ENCODE measurements around the gene LRR1.
A peak's percentile ranks its signal among the peaks of the same experiment; 100 is the strongest.
"Not testable (repeated sequence)": the region's sequence is repeated elsewhere in the genome, so short reads cannot be mapped to it uniquely, and the experiment has no call there.

Gene LRR1, protein sequence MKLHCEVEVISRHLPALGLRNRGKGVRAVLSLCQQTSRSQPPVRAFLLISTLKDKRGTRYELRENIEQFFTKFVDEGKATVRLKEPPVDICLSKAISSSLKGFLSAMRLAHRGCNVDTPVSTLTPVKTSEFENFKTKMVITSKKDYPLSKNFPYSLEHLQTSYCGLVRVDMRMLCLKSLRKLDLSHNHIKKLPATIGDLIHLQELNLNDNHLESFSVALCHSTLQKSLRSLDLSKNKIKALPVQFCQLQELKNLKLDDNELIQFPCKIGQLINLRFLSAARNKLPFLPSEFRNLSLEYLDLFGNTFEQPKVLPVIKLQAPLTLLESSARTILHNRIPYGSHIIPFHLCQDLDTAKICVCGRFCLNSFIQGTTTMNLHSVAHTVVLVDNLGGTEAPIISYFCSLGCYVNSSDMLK
- 19.3 to 21.0 reads per million in 2 experiments for total RNA-seq

DNA sequence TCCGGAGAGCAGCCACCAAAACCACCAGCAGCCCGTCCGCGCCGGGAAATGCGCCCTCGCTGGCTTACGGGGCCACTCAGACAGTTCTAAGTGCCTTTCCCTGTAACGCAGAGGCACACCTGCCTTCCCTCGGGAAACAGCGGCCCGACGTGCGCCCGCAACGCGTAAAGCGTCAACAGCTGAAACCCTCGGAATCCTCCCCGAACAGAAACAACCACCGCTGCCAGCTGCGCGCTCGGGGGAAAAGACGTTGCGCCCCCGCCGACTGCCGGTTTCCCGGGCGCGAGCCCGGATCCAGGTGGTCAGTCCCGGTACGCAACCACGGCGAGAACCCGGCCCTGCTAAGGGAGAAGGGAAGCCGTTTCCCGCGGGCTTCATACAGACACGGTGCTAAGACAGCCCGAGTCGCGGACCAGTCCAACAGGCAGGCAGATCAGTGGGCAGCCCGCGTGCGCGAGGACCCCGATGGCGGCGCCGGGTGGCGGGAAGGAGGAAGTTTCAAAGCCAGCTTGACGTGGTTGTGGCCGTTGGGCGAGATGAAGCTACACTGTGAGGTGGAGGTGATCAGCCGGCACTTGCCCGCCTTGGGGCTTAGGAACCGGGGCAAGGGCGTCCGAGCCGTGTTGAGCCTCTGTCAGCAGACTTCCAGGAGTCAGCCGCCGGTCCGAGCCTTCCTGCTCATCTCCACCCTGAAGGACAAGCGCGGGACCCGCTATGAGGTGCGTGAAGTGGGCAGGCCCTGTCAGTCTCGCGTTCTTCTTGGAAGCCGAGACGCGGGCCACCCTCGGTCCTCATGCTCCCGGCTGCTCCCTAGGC, at the start of gene LRR1:
Gene LRR1 (plus strand): TSS at position 456 of the 816 bp plus-strand sequence. CDS start 81 bp downstream, at position 537.
- peak; percentile 67 for DNase-seq (ENCODE audit: low read depth)

DNA sequence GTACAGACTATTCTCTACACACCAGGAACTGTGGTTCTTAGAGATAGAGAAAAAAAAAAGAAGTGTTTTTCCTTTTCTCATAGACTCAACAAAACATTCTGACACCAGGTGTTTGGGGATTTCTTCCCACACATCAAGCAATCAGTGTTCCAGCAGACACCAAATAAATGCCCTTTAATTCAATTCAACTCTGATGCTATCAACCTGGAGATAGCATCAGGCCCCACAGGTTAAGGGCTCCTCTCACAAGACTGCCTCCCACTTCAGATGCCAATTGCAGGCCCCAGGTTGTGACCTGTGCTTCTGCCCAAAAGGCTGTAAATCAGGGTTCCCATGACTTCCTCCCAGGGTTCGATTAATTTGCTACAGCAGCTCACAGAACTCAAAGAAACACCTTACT, 49.3 kb upstream of the LRR1 start:
- DNase-seq (ENCODE audit: low read depth), result no peak

DNA sequence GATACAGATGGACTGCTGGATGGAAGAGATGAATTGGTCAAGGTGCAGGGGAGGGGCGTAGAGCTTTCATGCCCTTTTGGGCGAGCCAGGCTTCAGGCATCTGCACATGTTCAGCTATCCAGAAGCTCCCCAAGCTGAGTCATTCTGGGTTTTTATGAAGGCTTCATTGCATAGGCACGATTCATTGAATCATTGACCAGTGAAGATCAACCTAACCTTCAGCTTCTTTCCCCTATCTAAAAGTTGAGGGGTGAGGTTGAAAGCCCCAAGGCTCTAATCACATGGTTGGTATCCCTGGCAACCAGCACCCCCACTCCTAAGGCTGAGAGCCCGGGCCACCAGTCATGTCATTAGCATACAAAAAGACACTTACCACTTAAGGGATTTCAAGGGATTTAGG, 48.9 kb upstream of the LRR1 start:
- DNase-seq (ENCODE audit: low read depth), result no peak

DNA sequence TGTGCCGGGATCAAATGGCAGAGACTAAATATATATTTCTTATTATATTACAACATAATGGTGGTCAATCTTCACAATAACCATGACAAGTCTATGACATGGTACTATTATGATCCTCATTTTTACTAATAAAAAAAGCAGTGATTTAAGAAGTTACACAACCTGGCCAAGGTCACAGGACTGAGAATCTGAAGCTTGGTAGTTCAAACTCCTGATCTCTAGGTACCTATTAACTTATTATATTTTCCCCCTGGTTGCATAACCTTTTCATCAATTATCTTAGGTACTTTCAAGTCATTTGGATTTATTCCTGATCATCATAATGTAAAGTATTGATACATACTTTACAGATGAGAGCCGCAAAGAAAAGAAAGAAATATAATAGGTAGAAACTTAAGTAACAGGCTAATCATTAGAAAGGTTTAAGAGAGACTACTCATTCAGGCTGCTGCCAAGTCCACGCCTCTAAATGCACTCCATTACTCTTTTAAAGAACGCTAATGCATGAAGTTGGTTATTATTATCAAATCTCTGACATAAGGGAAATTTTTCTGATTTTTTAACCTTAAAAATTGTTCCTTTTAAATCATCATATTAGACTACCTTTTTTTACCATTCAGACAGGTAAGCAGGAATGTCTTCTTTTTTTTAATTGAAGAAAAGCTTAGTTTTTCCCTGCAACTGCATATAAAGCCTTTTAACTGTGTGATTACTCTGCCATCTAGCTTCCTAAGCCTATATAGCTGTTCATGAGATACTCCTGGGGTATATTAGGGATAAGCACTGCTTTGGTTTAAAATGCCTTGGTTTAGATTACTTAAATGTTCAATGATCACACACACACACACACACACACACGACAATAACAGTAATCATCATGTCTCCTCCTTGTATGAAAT, 48.2 kb upstream of the LRR1 start:
- DNase-seq (ENCODE audit: low read depth), result no peak

DNA sequence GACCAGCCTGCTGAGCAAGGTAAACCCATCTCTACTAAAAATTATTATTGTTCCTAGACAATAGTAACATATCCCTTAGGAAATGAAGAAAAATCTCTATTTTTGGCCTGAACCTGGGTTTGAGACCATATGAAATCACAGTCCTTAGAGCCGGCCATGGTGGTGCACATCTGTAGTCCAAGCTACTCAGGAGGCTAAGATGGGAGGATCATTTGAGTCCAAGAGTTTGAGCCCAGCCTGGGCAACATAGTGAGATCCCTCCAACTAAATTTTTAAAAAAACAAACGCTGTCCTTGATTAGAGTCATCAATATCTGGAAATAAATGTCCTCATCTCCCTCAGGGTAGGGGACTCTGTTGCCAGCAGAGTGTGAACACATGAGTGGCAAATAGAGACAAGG, 47.2 kb upstream of the LRR1 start:
- DNase-seq (ENCODE audit: low read depth), result no peak

DNA sequence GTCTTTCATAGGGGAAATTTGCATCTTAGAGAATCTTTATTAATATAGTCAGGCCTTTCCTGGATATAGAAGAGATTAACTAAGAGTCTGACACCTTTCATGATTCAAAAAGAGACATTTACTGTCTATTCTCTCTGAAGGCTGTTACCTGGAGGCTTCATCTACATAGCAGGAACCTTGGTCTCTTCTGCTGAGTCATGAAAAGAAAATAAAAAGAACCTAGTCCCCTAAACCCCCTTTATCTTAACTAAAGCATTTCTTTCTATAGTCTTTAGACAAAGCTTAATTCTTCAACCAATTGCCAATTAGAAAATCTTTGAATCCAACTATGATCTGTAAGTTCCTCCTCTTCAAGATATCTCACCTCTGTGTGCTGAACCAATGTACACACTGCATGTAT, 45.6 kb upstream of the LRR1 start:
- no peak for DNase-seq (ENCODE audit: low read depth)

DNA sequence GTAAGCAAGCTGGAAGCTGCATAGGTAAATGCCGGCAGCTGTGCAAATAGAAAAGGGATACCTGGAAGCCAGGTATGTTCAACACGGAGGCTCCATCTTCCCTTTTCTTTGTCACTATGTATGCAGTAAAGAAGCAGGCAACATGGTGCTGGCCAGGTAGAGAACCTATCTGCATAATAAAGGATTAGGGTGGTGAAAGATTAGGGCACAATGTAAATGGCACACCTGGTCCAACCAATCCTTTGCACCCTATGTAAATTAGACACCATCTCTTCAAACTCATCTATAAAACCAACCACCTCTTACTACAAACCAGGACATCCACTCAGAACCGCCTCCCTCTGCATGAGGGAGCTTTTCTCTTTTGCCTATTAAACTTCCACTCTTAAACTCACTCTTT, 44.8 kb upstream of the LRR1 start:
- DNase-seq (ENCODE audit: low read depth), result no peak

DNA sequence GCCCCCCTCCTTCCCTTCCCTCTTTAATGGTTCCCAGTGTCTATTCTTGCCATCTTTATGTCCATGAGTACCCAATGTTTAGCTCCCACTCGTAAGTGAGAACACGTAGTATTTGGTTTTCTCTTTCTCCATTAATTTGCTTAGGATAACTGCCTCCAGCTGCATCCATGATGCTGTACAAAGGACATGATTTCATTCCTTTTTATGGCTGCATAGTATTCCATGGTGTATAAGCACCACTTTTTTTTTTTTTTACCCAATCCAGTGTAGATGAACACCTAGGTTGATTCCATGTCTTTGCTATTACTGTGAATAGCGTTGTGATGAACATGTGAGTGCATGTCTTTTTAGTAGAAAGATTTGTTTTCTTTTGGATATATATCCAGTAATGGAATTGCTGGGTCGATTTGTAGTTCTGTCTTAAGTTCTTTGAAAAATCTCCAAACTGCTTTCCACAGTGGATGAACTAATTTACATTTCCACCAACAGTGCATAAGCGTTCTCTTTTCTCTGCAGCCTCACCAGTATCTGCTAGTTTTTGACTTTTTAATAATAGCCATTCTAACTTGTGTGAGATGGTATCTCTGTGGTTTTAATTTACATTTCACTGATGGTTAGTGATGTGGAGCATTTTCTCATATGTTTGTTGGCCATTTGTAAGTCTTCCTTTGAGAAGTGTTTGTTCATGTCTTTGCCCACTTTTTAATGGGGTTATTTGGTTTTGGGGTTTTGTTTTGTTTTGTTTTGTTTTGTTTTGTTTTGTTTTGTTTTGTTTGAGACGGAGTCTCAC, 38.6 kb upstream of the LRR1 start:
- no peak for DNase-seq (ENCODE audit: low read depth)

DNA sequence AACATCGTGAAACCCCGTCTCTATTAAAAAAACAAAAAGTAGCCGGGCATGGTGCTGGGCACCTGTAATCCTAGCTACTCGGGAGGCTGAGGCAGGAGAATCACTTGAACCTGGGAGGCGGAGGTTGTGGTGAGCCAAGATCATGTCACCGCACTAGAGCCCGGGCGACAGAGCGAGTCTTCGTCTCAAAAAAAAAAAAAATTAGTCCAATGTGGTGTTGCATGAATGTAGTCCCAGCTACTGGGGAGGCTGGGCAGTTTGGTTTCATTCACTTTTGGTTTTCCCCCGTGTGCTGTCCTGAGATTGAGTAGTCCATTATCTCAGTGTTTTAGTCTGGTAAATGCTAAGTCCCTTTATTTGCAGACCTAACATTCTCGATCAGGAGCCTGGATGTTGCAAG, 32.0 kb upstream of the LRR1 start:
- DNase-seq (ENCODE audit: low read depth), result no peak

DNA sequence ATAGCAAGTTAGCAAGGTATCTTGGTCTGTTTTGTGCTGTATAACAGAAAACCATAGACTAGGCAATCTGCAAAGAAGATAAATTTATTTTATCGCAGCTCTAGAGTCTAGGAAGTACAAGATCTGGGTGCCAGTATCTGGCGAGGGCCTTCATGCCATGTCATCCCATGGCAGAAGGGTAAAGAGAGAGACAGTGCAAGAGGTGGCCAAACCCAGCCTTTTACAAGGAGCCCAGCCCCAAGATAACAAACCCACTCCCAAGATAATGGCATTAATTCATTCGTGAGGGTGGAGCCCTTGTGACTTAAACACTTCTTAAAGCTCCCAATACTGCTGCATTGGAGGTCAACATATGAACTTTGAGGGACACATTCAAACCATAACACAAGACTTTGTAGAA, 29.5 kb upstream of the LRR1 start:
- no peak for DNase-seq (ENCODE audit: low read depth)

DNA sequence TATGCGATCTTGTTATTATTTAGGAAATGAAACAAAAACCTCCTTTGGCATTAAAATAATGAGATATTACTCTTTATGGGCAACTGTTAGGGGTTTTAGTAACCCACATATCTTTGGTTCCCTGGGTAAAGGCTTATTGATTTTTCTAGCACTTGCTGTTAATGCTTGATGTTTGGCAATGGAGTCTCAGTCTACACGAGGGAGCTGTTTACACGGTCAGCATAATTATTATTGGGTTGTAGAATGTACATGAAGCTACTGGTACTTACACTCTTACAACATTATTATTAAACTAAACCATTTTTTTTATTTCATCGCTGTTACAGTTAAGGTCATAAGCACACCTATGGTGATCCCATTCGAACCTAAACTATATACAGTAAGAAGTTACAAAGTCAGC, 24.7 kb upstream of the LRR1 start:
- DNase-seq (ENCODE audit: low read depth), result no peak

DNA sequence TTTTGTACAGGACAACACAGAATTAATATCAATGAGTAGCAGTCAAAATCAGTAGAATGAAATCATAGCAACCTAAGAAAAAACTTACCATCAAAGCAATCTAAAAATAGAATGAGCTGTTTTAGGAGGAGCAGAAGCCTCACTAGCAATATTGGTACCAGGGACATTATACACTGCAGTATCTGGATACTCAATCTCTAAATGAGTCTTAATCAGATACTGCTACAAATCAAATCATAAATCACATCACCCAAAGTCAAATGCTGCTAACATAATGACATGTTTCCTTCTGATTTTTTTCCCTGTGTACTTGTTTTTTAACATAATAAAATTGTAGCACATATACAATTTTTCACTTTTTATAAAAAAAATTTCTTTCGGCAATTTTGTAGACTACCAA, 20.6 kb upstream of the LRR1 start:
- DNase-seq (ENCODE audit: low read depth), result no peak

DNA sequence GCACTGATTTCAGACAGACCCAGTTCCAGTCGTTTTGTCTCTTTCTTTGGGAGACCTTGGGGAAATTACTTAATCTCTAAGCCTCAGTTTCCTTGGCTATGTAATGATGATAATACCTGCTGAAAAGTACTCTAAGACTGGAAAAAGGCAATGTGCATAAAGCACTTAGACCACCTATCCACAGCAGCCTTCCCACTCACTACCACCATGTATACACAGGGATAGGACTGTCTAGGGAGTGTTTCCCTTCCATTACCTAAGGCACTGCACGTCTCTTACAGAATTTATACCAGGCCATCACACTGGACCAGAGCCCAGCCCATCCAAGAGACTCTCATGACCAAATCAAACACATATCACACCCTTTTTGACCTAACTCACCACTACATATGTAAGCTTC, 18.9 kb upstream of the LRR1 start:
- DNase-seq (ENCODE audit: low read depth), result no peak

DNA sequence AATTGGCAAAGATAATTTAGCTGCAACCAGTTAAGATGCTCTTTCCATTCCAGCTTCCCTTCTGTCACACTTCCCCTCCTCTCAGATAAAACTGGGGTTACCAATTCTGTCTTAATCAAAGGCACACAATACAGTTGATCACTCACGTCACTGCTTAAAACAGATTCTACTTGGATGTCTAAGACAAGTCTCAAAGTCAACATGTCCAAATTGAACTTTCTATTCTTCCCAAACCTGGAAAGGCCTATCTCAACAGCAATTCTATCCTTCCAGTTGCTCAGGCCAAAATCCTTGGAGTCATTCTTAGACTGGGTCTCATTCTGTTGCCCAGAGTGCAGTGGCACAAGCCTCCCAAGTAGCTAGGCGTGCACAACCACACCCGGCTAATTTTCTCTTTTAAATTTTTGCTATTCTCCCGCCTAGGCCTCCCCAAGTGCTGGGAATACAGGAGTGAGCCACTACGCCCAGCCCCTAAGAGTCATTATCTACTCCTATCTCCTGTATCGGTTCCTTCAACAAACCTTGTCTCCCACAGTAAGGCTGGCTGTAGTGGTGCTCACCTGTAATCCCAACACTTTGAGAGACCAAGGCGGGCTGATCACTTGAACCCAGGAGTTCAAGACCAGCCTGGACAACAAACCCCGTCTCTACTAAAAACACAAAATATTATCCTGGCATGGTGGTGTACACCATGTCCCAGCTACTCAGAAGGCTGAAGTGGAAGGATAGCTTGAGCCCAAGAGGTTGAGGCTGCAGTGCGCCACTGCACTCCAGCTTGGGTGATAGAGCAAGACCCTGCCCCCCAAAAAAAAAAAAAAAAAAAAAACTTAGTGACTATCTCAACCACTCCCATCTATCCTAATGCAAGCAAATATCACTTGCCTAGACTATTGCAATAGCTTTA, 17.3 kb upstream of the LRR1 start:
- no peak for DNase-seq (ENCODE audit: low read depth)

DNA sequence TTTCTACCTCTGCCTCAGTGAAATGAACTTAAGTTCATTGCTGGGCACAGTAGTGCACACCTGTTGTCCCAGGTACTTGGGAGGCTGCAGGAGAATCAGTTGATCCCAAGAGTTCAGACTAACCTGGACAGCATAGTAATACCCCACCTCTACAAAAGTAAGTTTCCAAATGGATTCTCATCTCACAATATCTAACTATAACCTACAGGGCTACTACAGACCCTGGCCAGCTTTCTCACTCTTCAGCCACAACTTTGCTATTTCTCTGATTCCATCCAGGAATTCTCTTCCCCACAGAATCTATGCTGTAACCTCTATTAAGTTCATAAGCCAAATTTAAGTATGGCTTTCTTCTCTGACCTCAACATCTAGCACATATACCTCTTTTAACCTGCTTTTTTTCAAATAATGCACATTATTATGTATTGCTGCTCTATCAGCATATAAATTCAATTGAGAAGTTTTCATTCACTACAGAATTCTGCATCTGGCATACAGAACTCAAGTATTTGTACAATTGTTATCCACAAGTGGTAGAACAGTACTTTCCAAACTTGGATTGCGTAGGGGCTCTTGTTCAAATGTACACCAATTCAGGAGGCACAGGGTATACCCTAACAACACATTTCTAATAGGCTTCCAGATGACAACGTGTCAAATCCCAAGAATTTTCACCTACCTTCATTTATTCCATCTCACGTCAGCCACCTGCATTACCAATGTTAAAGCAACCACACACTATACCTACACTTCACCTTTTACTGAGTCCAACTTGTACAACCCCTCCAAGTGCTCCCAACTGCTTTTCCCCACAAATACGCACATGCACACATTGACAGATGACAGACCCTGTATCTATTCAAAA, 16.4 kb upstream of the LRR1 start:
- DNase-seq (ENCODE audit: low read depth), result no peak

DNA sequence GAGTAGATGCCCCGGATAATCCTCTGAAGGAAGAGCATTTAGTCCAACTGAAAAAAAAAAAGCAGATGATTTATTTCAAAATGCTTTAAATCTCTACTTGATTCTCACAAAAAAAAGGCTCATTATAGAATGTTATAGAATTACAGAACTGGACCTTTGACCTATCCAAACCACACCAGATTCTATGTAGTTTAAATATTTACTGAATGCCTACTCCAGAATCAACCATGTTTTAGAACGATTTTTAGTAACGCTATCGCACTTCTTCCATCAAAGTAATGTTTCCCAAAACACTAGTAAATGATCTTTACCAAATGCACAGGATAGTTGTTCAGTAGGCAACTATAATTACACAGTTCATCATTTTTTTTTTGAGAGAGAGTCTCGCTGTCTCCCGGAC, 15.1 kb upstream of the LRR1 start:
- DNase-seq (ENCODE audit: low read depth), result no peak

DNA sequence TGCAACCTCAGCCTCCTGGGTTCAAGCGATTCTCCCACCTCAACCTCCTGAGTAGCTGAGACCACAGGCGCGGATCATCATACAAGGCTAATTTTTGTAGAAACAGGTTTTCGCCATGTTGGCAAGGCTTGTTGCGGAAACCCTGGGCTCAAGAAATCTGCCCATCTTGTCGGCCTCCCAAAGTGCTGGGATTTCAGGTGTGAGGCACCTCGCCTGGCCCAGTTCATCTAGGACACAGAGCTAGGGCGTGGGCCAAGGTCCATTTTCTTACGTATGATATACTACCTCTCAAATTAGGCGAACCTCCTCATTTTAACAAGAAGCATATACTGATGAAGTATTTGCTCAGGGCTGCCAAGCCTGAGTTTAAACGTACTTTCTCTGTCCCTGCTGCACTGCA, 14.7 kb upstream of the LRR1 start:
- DNase-seq (ENCODE audit: low read depth), result no peak

DNA sequence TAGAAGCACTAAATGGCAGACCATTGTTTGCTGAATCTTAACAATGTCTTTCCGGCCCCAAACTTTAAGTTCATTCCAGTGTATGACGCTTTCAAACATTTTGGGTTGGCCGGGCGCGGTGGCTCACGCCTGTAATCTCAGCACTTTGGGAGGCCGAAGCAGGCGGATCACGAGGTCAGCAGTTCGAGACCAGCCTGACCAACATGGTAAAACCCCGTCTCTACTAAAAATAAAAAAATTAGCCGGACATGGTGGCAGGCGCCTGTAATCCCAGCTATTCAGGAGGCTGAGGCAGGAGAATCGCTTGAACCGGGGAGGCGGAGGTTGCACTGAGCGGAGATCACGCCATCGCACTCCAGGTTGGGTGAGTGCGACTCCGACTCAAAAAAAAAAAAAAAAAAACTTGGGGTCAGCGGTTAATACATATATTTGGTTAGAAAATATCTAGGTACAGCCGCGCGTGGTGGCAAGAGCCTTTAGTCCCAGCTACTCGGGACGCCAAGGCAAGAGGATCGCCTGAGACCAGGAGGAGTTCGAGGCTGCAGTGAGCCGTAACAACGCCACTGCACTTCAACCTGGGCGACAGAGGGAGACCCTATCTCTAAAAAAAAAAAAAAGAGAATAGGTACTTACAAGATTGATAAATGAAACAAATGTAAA, 13.6 kb upstream of the LRR1 start:
- DNase-seq (ENCODE audit: low read depth), result not testable (repeated sequence)
